GM19438 (cell line): ENCODE results near the gene HOXA2.

Source experiments
- ATAC-seq: cut with Tn5 transposase; IDR thresholded peaks from one replicate; pipeline ENCODE4 v1.9.1; 2021; ENCODE audit warnings: low read depth; ENCODE audit not compliant: unreplicated experiment

HOXA2 gene

GRCh38 chr7:27101171-27101956 is 1.1 kb downstream of the HOXA2 start:
- no peak for ATAC-seq

GRCh38 chr7:27100694-27101170 is 1.8 kb downstream of the HOXA2 start:
- ATAC-seq = no peak

GRCh38 chr7:27099453-27100370 is 2.8 kb downstream of the HOXA2 start:
- no peak for ATAC-seq

GRCh38 chr7:27098578-27099451 is 3.7 kb downstream of the HOXA2 start:
- no peak for ATAC-seq

- no peak for ATAC-seq
These were observed 4.6 kb downstream of the HOXA2 start for GRCh38 chr7:27097686-27098577.

- no peak for ATAC-seq
These were observed 5.5 kb downstream of the HOXA2 start for GRCh38 chr7:27096768-27097514.

GRCh38 chr7:27095897-27096767 is 6.4 kb downstream of the HOXA2 start, which contains the start of gene HOXA1:
TSS of gene HOXA1 (minus strand) at chr7:27096000. CDS start at chr7:27095912, 88 bp downstream.
- ATAC-seq = peak; percentile 81

GRCh38 chr7:27095050-27095896 is 7.2 kb downstream of the HOXA2 start:
- no peak for ATAC-seq

- ATAC-seq = no peak
These were observed 8.0 kb downstream of the HOXA2 start for GRCh38 chr7:27094304-27095049.

GRCh38 chr7:27093184-27093895 is 9.1 kb downstream of the HOXA2 start:
- no peak for ATAC-seq

- no peak for ATAC-seq
These were observed 9.7 kb downstream of the HOXA2 start for GRCh38 chr7:27092819-27093110.

- no peak for ATAC-seq
These were observed 10.3 kb downstream of the HOXA2 start for GRCh38 chr7:27091941-27092818.

GRCh38 chr7:27091105-27091504 is 11.4 kb downstream of the HOXA2 start:
- ATAC-seq = no peak

GRCh38 chr7:27088002-27088922 is 14.2 kb downstream of the HOXA2 start:
- ATAC-seq = no peak
